Sigmoid colon (tissue), 7 donors: ENCODE results near the gene DIS3L2. TPM values are rescaled to one million over a fixed set of nuclear protein-coding genes. Genes with fewer than 3 reads are reported as not detected.

Experiments used
- DNase-seq: peaks from one replicate; pipeline ENCODE4 v3.0.0-alpha.2; 2019
- H3K27ac ChIP-seq, 4 donors: fragments of 200-600 bp; sonication (generic); one replicate each; pipeline ENCODE4 v1.5.1; 2016 to 2019; ENCODE audit warnings: mild to moderate bottlenecking in 1 of 4
- H3K27me3 ChIP-seq, 3 donors: fragments of 200-600 bp; sonication (generic); one replicate each; pipeline ENCODE4 v1.5.1; 2019; ENCODE audit warnings: mild to moderate bottlenecking in 1 of 3
- H3K36me3 ChIP-seq, 4 donors: fragments of 200-600 bp; sonication (generic); one replicate each; pipeline ENCODE4 v1.5.1; 2016 to 2019
- H3K4me1 ChIP-seq, 4 donors: fragments of 200-600 bp; sonication (generic); one replicate each; pipeline ENCODE4 v1.5.1; 2017 to 2019
- H3K4me3 ChIP-seq, 4 donors: fragments of 200-600 bp; sonication (generic); one replicate each; pipeline ENCODE4 v1.5.1; 2017 to 2019; ENCODE audit warnings: mild to moderate bottlenecking in 2 of 4, moderate library complexity in 1 of 4
- H3K9me3 ChIP-seq, 4 donors: fragments of 200-600 bp in 3 of 4; sonication (generic) in 3 of 4; one replicate each; pipeline versions ENCODE4 v1.5.1 to v1.6.1; 2013 to 2019
- CTCF ChIP-seq, 4 experiments: fragments of 450-650 bp in 3 of 4; fragments of 200-600 bp in 1 of 4; IDR thresholded peaks; one replicate each; pipeline ENCODE4 v1.5.1; 2016 to 2019; ENCODE audit warnings: antibody characterized with exemption in 4 of 4, mild to moderate bottlenecking in 3 of 4, moderate library complexity in 2 of 4
- EP300 ChIP-seq, 4 donors: sonication (generic); formaldehyde crosslinking; IDR thresholded peaks; one replicate each; pipeline ENCODE4 v1.6.1; 2017; ENCODE audit warnings: antibody characterized with exemption in 4 of 4
- POLR2A ChIP-seq, 2 donors: fragments of 450-650 bp; IDR thresholded peaks; one replicate each; pipeline ENCODE4 v1.6.1; 2016; ENCODE audit warnings: antibody characterized with exemption in 2 of 2, mild to moderate bottlenecking in 2 of 2, moderate library complexity in 2 of 2
- POLR2AphosphoS5 ChIP-seq, 4 donors: sonication (generic); formaldehyde crosslinking; IDR thresholded peaks; one replicate each; pipeline ENCODE4 v1.6.1; 2017; ENCODE audit warnings: antibody characterized with exemption in 4 of 4
- WGBS, 2 donors: extraction: QIAGEN DNeasy Blood & Tissue Kit; methylation state at CpG; one replicate each; pipeline ENCODE4 v1.1.7; 2013; 5-methylcytosine and 5-hydroxymethylcytosine counted together
- intact Hi-C: fragments of 100-400 bp; cut with DNase I; formaldehyde crosslinking; loops from one replicate; pipeline ENCODE4 v1.15.1; 2023
- polyA plus RNA-seq, 3 donors: library from polyadenylated mRNA; stranded (reverse); fragments of 200-250 nt; gene quantifications; one replicate each; pipeline ENCODE4 v1.2.3, GENCODE V29; 2013
- total RNA-seq, 4 donors: library from RNA; depleted of rRNA; stranded (reverse); fragments of >200 nt; gene quantifications; one replicate each; pipeline ENCODE4 v1.1.0, GENCODE V29; 2016
- donor health status: healthy with polysubstance abuse.
- donor health status: Bipolar disorder and iron deficiency.
- donor health status: healthy.

DIS3L2 gene
- total and polyA plus RNA-seq, 7 donors = 8.8 to 37.9 (median 22.5) TPM

- TF ChIP-seq POLR2A (IDR thresholded peaks at IDR 0.05) = no peak
- no peak for TF ChIP-seq POLR2AphosphoS5 (IDR thresholded peaks at IDR 0.05)
- no peak for TF ChIP-seq CTCF (IDR thresholded peaks at IDR 0.05)
- TF ChIP-seq EP300 (IDR thresholded peaks at IDR 0.05) = no peak
- Histone ChIP-seq H3K9me3 (no peaks in the 10 kb centered on the region), H3K4me1 (no peaks in the 10 kb centered on the region), H3K27me3 (no peaks in the 10 kb centered on the region), H3K36me3 (peaks cover 0 to 23% (median 1%) of the 10 kb centered on the region in 4 donors), H3K4me3 (no peak overlapping the region), H3K27ac (no peak overlapping the region)
- intact Hi-C loops = no loop called here
- 97% methylated on average over 1 of the region's 1 CpG for WGBS, 2 donors
- DNase-seq = no peak
These were observed 334.5 kb downstream of the DIS3L2 start for GRCh38 chr2:232295971-232296370.

- no peak overlapping the region for H3K27ac ChIP-seq
- H3K27me3 ChIP-seq = no peaks in the 10 kb centered on the region
- H3K4me3 ChIP-seq = no peak overlapping the region
- no peaks in the 10 kb centered on the region for H3K9me3 ChIP-seq
- peaks cover 0 to 27% (median 1%) of the 10 kb centered on the region in 4 donors for H3K36me3 ChIP-seq
- intact Hi-C loops = no loop called here
- no peaks in the 10 kb centered on the region for H3K4me1 ChIP-seq
- whole genome bisulfite sequencing, 2 donors = 96 to 97% methylated on average over 3 of the region's 3 CpGs
- DNase-seq = no peak
- TF ChIP-seq POLR2AphosphoS5 (IDR thresholded peaks at IDR 0.05) = no peak
- TF ChIP-seq CTCF (IDR thresholded peaks at IDR 0.05) = no peak
- TF ChIP-seq POLR2A (IDR thresholded peaks at IDR 0.05) = no peak
- TF ChIP-seq EP300 (IDR thresholded peaks at IDR 0.05) = no peak
These were observed 335.4 kb downstream of the DIS3L2 start for GRCh38 chr2:232296776-232297525.

GRCh38 chr2:232299084-232299483, 337.6 kb downstream of the DIS3L2 start:
- Histone ChIP-seq H3K4me1 (no peaks in the 10 kb centered on the region), H3K27me3 (no peaks in the 10 kb centered on the region), H3K4me3 (no peak overlapping the region), H3K9me3 (no peaks in the 10 kb centered on the region), H3K36me3 (peaks cover 0 to 27% (median 1%) of the 10 kb centered on the region in 4 donors), H3K27ac (no peak overlapping the region)
- intact Hi-C loops = no loop called here
- 69 to 94% methylated on average over 5 of the region's 5 CpGs for WGBS, 2 donors
- no peak for DNase-seq
- TF ChIP-seq CTCF (IDR thresholded peaks at IDR 0.05) (no peak), POLR2A (IDR thresholded peaks at IDR 0.05) (no peak), POLR2AphosphoS5 (IDR thresholded peaks at IDR 0.05) (no peak), EP300 (IDR thresholded peaks at IDR 0.05) (no peak)

- Histone ChIP-seq H3K4me3 (no peak overlapping the region), H3K36me3 (peaks cover 0 to 27% (median 1%) of the 10 kb centered on the region in 4 donors)
- no peak for TF ChIP-seq POLR2A (IDR thresholded peaks at IDR 0.05)
- TF ChIP-seq CTCF (IDR thresholded peaks at IDR 0.05) = no peak
- no peak for TF ChIP-seq POLR2AphosphoS5 (IDR thresholded peaks at IDR 0.05)
- TF ChIP-seq EP300 (IDR thresholded peaks at IDR 0.05) = no peak
These were observed 338.6 kb downstream of the DIS3L2 start for GRCh38 chr2:232299927-232300674.

More at GRCh38 chr2:232299927-232300674, 338.6 kb downstream of the DIS3L2 start:
- Histone ChIP-seq H3K27ac (no peak overlapping the region), H3K4me1 (no peaks in the 10 kb centered on the region), H3K27me3 (no peaks in the 10 kb centered on the region), H3K9me3 (no peaks in the 10 kb centered on the region)
- no peak for DNase-seq
- intact Hi-C loops = no loop called here
- 84 to 87% methylated on average over 6 of the region's 6 CpGs for WGBS, 2 donors
